ENCODE measurements around the gene UBE3B. TPM values are rescaled to one million over a fixed set of nuclear protein-coding genes. Genes with fewer than 3 reads are reported as not detected.

UBE3B gene
- total RNA-seq, 1 experiment from 2014 or later: 25.7 TPM

GRCh38 chr12:109582636-109583035 lies 105.2 kb downstream of the UBE3B start:
- TF ChIP-seq EZH2 (IDR thresholded peaks at IDR 0.05; ENCODE audit: low read length, unreplicated experiment) (no peak), EZH2phosphoT487 (IDR thresholded peaks at IDR 0.05; ENCODE audit: borderline replicate concordance, low read length) (no peak), CTCF (conservative IDR thresholded peaks at IDR 0.05; ENCODE audit: low read depth, low read length) (peak; percentile 49)
- Histone ChIP-seq H4K20me1 (ENCODE audit: low read length) (no peaks in the 10 kb centered on the region), H3K4me2 (ENCODE audit: low read length) (no peak overlapping the region), H3K4me1 (ENCODE audit: insufficient read depth, low read length) (no peaks in the 10 kb centered on the region), H3K27me3 (ENCODE audit: low read length) (no peaks in the 10 kb centered on the region), H3K9ac (ENCODE audit: low read length) (no peak overlapping the region), H3K36me3 (ENCODE audit: low read depth, low read length) (peaks cover 21% of the 10 kb centered on the region), H3K27ac (ENCODE audit: low read length) (no peak overlapping the region), H3K9me2 (replicated peaks; ENCODE audit: low read length) (no peaks in the 10 kb centered on the region), H3F3A (ENCODE audit: low read length, unreplicated experiment) (no peaks in the 10 kb centered on the region), H3K9me3 (ENCODE audit: low read length) (no peaks in the 10 kb centered on the region), H3K4me3 (ENCODE audit: low read length) (no peak overlapping the region), H3K79me2 (ENCODE audit: low read length) (no peaks in the 10 kb centered on the region), H2AFZ (ENCODE audit: low read length) (no peak overlapping the region)
- CTCF ChIA-PET: interaction anchor here (0.5 kb wide), 1 partner anchor 143 kb away, joined by 4 read pairs; no protein-coding TSS in a partner anchor
- intact Hi-C loops (cut with micrococcal nuclease): no loop called here
- BruUV-seq (replicated peaks): no TSS peak
- DNase-seq (peak; percentile 45), ATAC-seq (peak; percentile 84)
- POLR2A ChIA-PET (ENCODE audit: unreplicated experiment): no interaction called here

- H4K20me1 ChIP-seq (ENCODE audit: low read length): no peaks in the 10 kb centered on the region
- H3K27me3 ChIP-seq (ENCODE audit: low read length): no peaks in the 10 kb centered on the region
- H3K9ac ChIP-seq (ENCODE audit: low read length): no peak overlapping the region
- DNase-seq (no peak), ATAC-seq (no peak)
- peaks cover 15% of the 10 kb centered on the region for H3K36me3 ChIP-seq (ENCODE audit: low read depth, low read length)
- POLR2A ChIA-PET (ENCODE audit: unreplicated experiment): no interaction called here
- H3K4me3 ChIP-seq (ENCODE audit: low read length): no peak overlapping the region
- H3K79me2 ChIP-seq (ENCODE audit: low read length): no peaks in the 10 kb centered on the region
- no peaks in the 10 kb centered on the region for H3F3A ChIP-seq (ENCODE audit: low read length, unreplicated experiment)
- H3K4me2 ChIP-seq (ENCODE audit: low read length): no peak overlapping the region
- H3K4me1 ChIP-seq (ENCODE audit: insufficient read depth, low read length): no peaks in the 10 kb centered on the region
- intact Hi-C loops (cut with micrococcal nuclease): no loop called here
- H3K27ac ChIP-seq (ENCODE audit: low read length): no peak overlapping the region
- no peak overlapping the region for H2AFZ ChIP-seq (ENCODE audit: low read length)
- H3K9me2 ChIP-seq (replicated peaks; ENCODE audit: low read length): no peaks in the 10 kb centered on the region
- H3K9me3 ChIP-seq (ENCODE audit: low read length): no peaks in the 10 kb centered on the region
- CTCF ChIA-PET: no interaction called here
- TF ChIP-seq EZH2phosphoT487 (IDR thresholded peaks at IDR 0.05; ENCODE audit: borderline replicate concordance, low read length): no peak
- TF ChIP-seq EZH2 (IDR thresholded peaks at IDR 0.05; ENCODE audit: low read length, unreplicated experiment): no peak
- TF ChIP-seq CTCF (conservative IDR thresholded peaks at IDR 0.05; ENCODE audit: low read depth, low read length): no peak
- no TSS peak for BruUV-seq (replicated peaks)
These were observed 106.3 kb downstream of the UBE3B start for GRCh38 chr12:109583733-109584132.

Other genes starting within 250 kb of the UBE3B start
- gene FOXN4, start 168.3 kb upstream of the UBE3B start, total RNA-seq (2014; rRNA removed): not detected in 2 replicates
- not detected in 2 replicates for gene MYO1H, start 129.7 kb upstream of the UBE3B start, total RNA-seq (2014; rRNA removed)
- 42.3 and 58.1 TPM in 2 replicates for gene KCTD10, start 334 bp upstream of the UBE3B start, total RNA-seq (2014; rRNA removed)
- 83.0 and 83.5 TPM in 2 replicates for gene MMAB, start 95.9 kb downstream of the UBE3B start, total RNA-seq (2014; rRNA removed)
- gene MVK, start 96.2 kb downstream of the UBE3B start, total RNA-seq (2014; rRNA removed): 47.8 and 52.2 TPM in 2 replicates
- gene FAM222A, start 236.2 kb downstream of the UBE3B start, total RNA-seq (2014; rRNA removed): 11.7 and 15.3 TPM in 2 replicates

Data from PC-3 (cell line).